B cell (primary cell): ENCODE measurements around the gene DPP10. TPM values are rescaled to one million over a fixed set of nuclear protein-coding genes. Genes with fewer than 3 reads are reported as not detected.

Source experiments
- ATAC-seq: fragments of 200-7000 bp; cut with Tn5 transposase; one replicate; pipeline ENCODE4 v1.10.0; 2021; ENCODE audit warnings: low read depth, mild to moderate bottlenecking, moderate number of reproducible peaks, moderate library complexity
- CTCF ChIA-PET: fragments of 350-600 bp; sonication (Branson Sonifier 250); formaldehyde crosslinking; loops from one replicate; lab custom pipeline; 2021; ENCODE audit warnings: antibody characterized with exemption, inconsistent platforms; lab: Charles Lee
- POLR2A ChIA-PET: fragments of 350-600 bp; sonication (Branson Sonifier 250); formaldehyde crosslinking; loops from one replicate; lab custom pipeline; 2021; ENCODE audit warnings: antibody characterized with exemption; lab: Charles Lee
- DNase-seq: peaks from one replicate; pipeline ENCODE4 v3.0.0; 2013
- H2AFZ ChIP-seq: 2 replicates; pipeline ENCODE4 v1.6.1; 2012; ENCODE audit warnings: mild to moderate bottlenecking, low read depth, low read length; ENCODE audit not compliant: insufficient read depth, poor library complexity, severe bottlenecking
- H3K27ac ChIP-seq, 2 donors: 1 replicate in 1 of 2; 2 replicates in 1 of 2; pipeline ENCODE4 v1.5.1; 2012 to 2013; ENCODE audit warnings: low read length in 2 of 2, mild to moderate bottlenecking in 2 of 2, moderate library complexity in 1 of 2
- H3K27me3 ChIP-seq, 4 experiments: fragments of 200-600 bp in 1 of 4; sonication (generic) in 1 of 4; replicated peaks in 1 of 4; 1 replicate in 2 of 4; 2 replicates in 2 of 4; pipeline versions ENCODE4 v1.6.1 to v1.7.0; 2013 to 2016; ENCODE audit warnings: low read length in 3 of 4, mild to moderate bottlenecking in 2 of 4, mixed read lengths in 1 of 4, moderate library complexity in 1 of 4; ENCODE audit not compliant: insufficient read depth in 4 of 4, control insufficient read depth in 3 of 4; ENCODE audit errors: control extremely low read depth in 1 of 4
- H3K36me3 ChIP-seq, 2 experiments: replicated peaks in 1 of 2; 1 replicate in 1 of 2; 2 replicates in 1 of 2; pipeline versions ENCODE4 v1.6.1 to v1.7.1; 2013; ENCODE audit warnings: low read length in 1 of 2; ENCODE audit not compliant: insufficient read depth in 2 of 2, control insufficient read depth in 1 of 2; ENCODE audit errors: control extremely low read depth in 1 of 2, extremely low read depth in 1 of 2
- H3K4me1 ChIP-seq, 2 donors: fragments of 200-600 bp in 1 of 2; sonication (generic) in 1 of 2; 1 replicate in 1 of 2; 2 replicates in 1 of 2; pipeline versions ENCODE4 v1.5.1 to v1.6.1; 2013 to 2017; ENCODE audit warnings: low read length in 2 of 2; ENCODE audit not compliant: control insufficient read depth in 2 of 2, insufficient read depth in 2 of 2
- H3K4me2 ChIP-seq: replicated peaks from 2 replicates; pipeline ENCODE3; 2012; ENCODE audit warnings: mild to moderate bottlenecking, low read depth, low read length; ENCODE audit not compliant: poor library complexity, severe bottlenecking
- H3K4me3 ChIP-seq, 5 experiments: fragments of 200-600 bp in 1 of 5; sonication (generic) in 1 of 5; 1 replicate in 3 of 5; 2 replicates in 2 of 5; pipeline versions ENCODE4 v1.5.1 to v1.7.0; 2011 to 2016; ENCODE audit warnings: low read length in 4 of 5, mild to moderate bottlenecking in 4 of 5, low read depth in 2 of 5, control low read depth in 1 of 5, moderate library complexity in 1 of 5; ENCODE audit not compliant: insufficient read depth in 1 of 5; ENCODE audit errors: control extremely low read depth in 1 of 5, extremely low read depth in 1 of 5
- H3K79me2 ChIP-seq: fragments of 200-600 bp; sonication (generic); one replicate; pipeline ENCODE4 v1.6.0; 2016; ENCODE audit warnings: low read length; ENCODE audit not compliant: control insufficient read depth, insufficient read depth
- H3K9ac ChIP-seq: fragments of 200-600 bp; sonication (generic); 2 replicates; pipeline ENCODE4 v1.6.1; 2017; ENCODE audit warnings: mild to moderate bottlenecking, low read length, moderate library complexity
- H3K9me3 ChIP-seq, 3 donors: one replicate each; pipeline versions ENCODE4 v1.6.1 to v1.7.1; 2013; ENCODE audit warnings: low read length in 2 of 3; ENCODE audit not compliant: control insufficient read depth in 2 of 3, insufficient read depth in 1 of 3; ENCODE audit errors: control extremely low read depth in 1 of 3
- H4K20me1 ChIP-seq: 2 replicates; pipeline ENCODE4 v1.6.0; 2012; ENCODE audit warnings: mild to moderate bottlenecking, low read length; ENCODE audit not compliant: insufficient read depth, control insufficient read depth, poor library complexity, severe bottlenecking
- H3K27ac Mint-ChIP-seq: one replicate; pipeline ENCODE4 v1.8.0; 2021; ENCODE audit warnings: mixed read lengths
- H3K27me3 Mint-ChIP-seq: one replicate; pipeline ENCODE4 v1.8.0; 2021; ENCODE audit warnings: mixed read lengths
- H3K4me1 Mint-ChIP-seq: one replicate; pipeline ENCODE4 v1.8.0; 2021; ENCODE audit warnings: mixed read lengths
- H3K4me3 Mint-ChIP-seq: one replicate; pipeline ENCODE4 v1.8.0; 2021; ENCODE audit warnings: mixed read lengths
- H3K9me3 Mint-ChIP-seq: one replicate; pipeline ENCODE4 v1.8.0; 2022; ENCODE audit warnings: mixed read lengths; ENCODE audit not compliant: insufficient read depth
- EZH2 ChIP-seq: IDR thresholded peaks from 2 replicates; pipeline ENCODE4 v1.6.1; 2012; ENCODE audit warnings: borderline replicate concordance, low read depth, mild to moderate bottlenecking, moderate library complexity, low read length; ENCODE audit not compliant: insufficient read depth, poor library complexity, severe bottlenecking
- WGBS: methylation state at CpG from one replicate; pipeline ENCODE4 v1.1.5; 2013; ENCODE audit warnings: missing lambda C conversion rate; ENCODE audit not compliant: insufficient coverage; 5-methylcytosine and 5-hydroxymethylcytosine counted together
- intact Hi-C: fragments of 100-400 bp; cut with micrococcal nuclease; formaldehyde crosslinking; loops from one replicate; pipeline ENCODE4 v1.10.0; 2022
- polyA plus RNA-seq: library from polyadenylated mRNA; depleted of rRNA; stranded (reverse); fragments of >200 nt; gene quantifications from 2 replicates; pipeline ENCODE4 v1.2.3, GENCODE V29; 2012
- total RNA-seq, 2 donors: library from RNA; stranded (reverse); fragments of 120-200 nt in 1 of 2; gene quantifications; 1 replicate in 1 of 2; 2 replicates in 1 of 2; pipeline versions ENCODE4 v1.2.3 to v1.2.4, GENCODE V29; 2013 to 2022
- TF ChIP-seq, protein P1 (sequence below): fragments of 200-600 bp; IDR thresholded peaks from one replicate; pipeline ENCODE4 v1.8.0; 2022; ENCODE audit warnings: antibody characterized with exemption, mild to moderate bottlenecking

DPP10 gene
- total and polyA plus RNA-seq, 2 donors (not counting 1 experiment from before 2014, with no cell fraction given), result not detected

DNA sequence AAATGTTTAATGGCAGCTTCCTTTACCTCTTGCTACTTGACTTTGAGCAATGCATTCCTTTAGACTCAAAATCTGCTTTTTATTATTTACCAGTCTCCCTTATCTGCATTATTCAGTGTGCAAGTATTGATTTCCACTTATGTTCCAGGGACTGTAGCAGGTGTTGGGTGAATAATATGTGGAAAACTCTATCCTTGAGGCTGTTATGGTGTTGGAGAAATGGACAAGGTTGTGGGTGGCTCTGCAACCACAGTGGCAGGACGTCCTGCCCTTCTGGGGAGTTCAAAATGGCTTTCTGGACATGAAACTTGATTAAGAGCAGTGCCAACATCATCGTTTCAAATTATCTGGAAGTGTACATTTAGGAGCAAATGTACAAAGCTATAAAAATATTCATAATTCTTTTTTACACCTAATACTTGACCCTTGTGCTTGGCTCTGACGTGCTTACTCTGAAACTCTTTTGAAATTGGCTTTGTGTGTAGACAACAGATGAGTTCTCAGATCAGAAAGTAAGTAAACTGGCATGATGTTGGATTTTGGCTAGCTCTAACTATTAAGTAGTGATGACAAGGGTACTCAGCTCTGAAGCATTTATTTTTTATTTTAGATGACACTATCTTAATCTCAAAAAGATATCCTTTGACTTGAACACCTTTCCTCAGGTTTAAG, 766.2 kb downstream of the DPP10 start:
- H3K4me2 ChIP-seq, result no peak overlapping the region
- no CpG with 5 or more reads among the region's 3 CpGs for WGBS
- no peak for DNase-seq
- no peaks in the 10 kb centered on the region for H3K27me3 Mint-ChIP-seq
- no peaks in the 10 kb centered on the region for H4K20me1 ChIP-seq
- H3K4me3 ChIP-seq, result no peak overlapping the region
- H3K4me1 ChIP-seq, result no peaks in the 10 kb centered on the region
- no peak overlapping the region for H3K9ac ChIP-seq
- H3K36me3 ChIP-seq, result no peaks in the 10 kb centered on the region
- H3K27me3 ChIP-seq, result no peaks in the 10 kb centered on the region
- ATAC-seq, result no peak
- no peaks in the 10 kb centered on the region for H3K9me3 ChIP-seq
- peaks cover 6% of the 10 kb centered on the region for H3K9me3 Mint-ChIP-seq
- H2AFZ ChIP-seq, result no peak overlapping the region
- no peak overlapping the region for H3K27ac Mint-ChIP-seq
- H3K4me1 Mint-ChIP-seq, result no peaks in the 10 kb centered on the region
- H3K4me3 Mint-ChIP-seq, result no peak overlapping the region
- intact Hi-C loops, result no loop called here
- no peaks in the 10 kb centered on the region for H3K79me2 ChIP-seq
- CTCF ChIA-PET, result no interaction called here
- no peak overlapping the region for H3K27ac ChIP-seq
- TF ChIP-seq EZH2, result no peak
- TF ChIP-seq, protein P1, sequence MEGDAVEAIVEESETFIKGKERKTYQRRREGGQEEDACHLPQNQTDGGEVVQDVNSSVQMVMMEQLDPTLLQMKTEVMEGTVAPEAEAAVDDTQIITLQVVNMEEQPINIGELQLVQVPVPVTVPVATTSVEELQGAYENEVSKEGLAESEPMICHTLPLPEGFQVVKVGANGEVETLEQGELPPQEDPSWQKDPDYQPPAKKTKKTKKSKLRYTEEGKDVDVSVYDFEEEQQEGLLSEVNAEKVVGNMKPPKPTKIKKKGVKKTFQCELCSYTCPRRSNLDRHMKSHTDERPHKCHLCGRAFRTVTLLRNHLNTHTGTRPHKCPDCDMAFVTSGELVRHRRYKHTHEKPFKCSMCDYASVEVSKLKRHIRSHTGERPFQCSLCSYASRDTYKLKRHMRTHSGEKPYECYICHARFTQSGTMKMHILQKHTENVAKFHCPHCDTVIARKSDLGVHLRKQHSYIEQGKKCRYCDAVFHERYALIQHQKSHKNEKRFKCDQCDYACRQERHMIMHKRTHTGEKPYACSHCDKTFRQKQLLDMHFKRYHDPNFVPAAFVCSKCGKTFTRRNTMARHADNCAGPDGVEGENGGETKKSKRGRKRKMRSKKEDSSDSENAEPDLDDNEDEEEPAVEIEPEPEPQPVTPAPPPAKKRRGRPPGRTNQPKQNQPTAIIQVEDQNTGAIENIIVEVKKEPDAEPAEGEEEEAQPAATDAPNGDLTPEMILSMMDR, result no peak
- POLR2A ChIA-PET, result no interaction called here

DNA sequence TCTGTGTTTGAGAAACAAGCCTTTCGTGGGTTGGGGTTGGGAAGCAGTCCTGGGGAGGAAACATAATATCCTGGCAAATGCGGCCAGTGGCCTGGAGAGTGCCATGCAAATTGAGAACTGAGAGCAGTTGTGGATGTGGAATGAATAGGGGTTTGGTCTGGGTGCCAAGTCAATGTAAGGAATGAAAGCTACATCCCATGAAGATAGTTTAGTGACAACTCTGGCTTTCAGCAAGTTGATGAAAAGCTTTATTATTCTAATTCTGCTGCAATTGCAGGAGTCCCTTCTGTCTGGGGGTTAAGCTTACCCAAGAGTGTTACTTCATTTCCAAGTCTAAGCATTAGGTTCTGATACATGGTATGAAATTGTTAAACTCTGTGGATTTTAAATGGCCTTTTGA, 771.6 kb downstream of the DPP10 start:
- Histone ChIP-seq H3K9me3 (no peaks in the 10 kb centered on the region), H3K4me2 (no peak overlapping the region), H3K4me3 (no peak overlapping the region), H4K20me1 (no peaks in the 10 kb centered on the region), H3K4me1 (no peaks in the 10 kb centered on the region), H3K79me2 (no peaks in the 10 kb centered on the region), H3K27me3 (no peaks in the 10 kb centered on the region), H3K9ac (no peak overlapping the region), H3K36me3 (no peaks in the 10 kb centered on the region), H2AFZ (no peak overlapping the region), H3K27ac (no peak overlapping the region)
- no peak for TF ChIP-seq EZH2
- TF ChIP-seq, protein P1, result no peak
- H3K27ac Mint-ChIP-seq, result no peak overlapping the region
- H3K4me1 Mint-ChIP-seq, result no peaks in the 10 kb centered on the region
- DNase-seq (no peak), ATAC-seq (no peak)
- H3K27me3 Mint-ChIP-seq, result no peaks in the 10 kb centered on the region
- WGBS, result 62% methylated on average over 2 of the region's 2 CpGs
- ChIA-PET CTCF (no interaction called here), POLR2A (no interaction called here)
- H3K9me3 Mint-ChIP-seq, result no peaks in the 10 kb centered on the region
- no peak overlapping the region for H3K4me3 Mint-ChIP-seq
- intact Hi-C loops, result no loop called here
